Measurements from ENCODE around the gene RAB7B.

DNA sequence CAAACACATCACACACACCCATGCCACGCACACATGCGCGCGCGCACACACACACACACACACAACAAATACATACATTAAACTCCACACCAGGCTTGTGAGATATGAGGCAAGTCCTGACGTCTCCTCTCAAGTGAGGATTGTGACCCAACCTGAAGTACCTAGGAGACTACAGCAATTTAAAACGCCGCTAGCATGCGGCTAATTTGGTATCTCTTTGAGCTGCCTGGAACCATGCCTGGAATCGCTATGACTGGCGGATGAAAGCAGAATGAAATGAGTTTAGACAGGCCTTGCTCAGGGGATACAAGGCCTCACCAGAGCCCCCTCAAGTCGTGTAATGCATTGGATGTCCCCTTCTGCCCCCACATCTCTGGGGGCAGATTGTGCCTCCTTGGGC is 1.6 kb upstream of the RAB7B start:
- TF ChIP-seq BHLHE40 (IDR thresholded peaks at IDR 0.05; ENCODE audit: low read length) (no peak), ZFP36L1 (CRISPR knock-in tag; IDR thresholded peaks at IDR 0.05) (no peak)
